KBM-7 (cell line): Measurements from ENCODE around the gene EFCAB12.

Experiments
- DNase-seq: peaks from one replicate; pipeline ENCODE4 v3.0.0-alpha.2; 2015
- in situ Hi-C: fragments of 300-500 bp; cut with MboI; formaldehyde crosslinking; loops from 2 replicates; pipeline ENCODE4 v1.14.3; 2020; ENCODE audit warnings: low sequenced_read_pairs, low pct_unique_long_range_greater_than_20kb, mixed read lengths

EFCAB12 gene

DNA sequence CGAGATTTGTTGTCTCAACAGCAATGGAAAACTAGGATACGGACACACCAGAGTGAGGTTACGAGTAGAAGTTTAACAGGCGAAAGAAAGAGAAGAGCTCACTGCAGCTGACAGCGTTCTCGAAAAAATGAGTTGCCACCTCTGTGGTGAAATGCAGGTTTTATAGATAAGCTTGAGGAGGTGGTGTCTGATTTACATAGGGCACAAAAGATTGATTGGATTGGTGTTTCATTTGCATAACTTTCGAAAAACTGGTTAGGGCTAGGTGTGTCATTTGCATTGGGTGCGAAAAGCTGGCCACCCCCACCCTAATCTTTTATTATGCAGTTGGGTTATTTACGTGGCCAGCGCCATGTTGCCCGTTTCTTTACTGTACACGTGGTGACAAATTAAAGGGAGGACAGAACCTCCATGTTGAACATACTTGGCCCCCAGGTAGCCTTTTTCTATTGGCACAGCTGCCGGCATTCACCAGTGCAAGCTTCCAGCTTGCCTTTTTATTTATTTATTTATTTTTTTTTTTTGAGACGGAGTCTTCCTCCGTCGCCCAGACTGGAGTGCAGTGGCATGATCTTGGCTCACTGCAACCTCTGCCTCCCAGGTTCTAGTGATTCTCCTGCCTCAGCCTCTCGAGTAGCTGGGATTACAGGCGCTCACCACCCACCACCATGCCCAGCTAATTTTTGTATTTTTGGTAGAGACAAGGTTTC lies 19.9 kb upstream of the EFCAB12 start:
- no peak for DNase-seq
- in situ Hi-C loops: no loop called here

DNA sequence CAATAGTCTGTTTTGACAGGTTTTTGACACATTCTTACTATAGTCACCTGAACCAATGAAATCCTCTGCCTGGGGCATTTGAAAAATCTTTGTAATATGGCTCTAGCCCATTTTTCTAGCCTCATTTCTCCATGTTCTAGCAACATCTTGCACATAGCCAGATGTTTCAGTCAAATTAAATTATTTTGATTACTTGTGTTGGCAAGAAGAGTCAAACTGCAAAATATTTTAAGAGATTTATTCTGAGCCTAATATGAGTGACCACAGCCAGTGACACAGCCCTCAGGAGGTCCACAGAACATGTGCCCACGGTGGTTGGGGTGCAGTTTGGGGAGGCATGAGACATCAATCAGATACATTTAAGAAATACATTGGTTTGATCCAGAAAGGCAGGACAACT lies 18.5 kb upstream of the EFCAB12 start:
- in situ Hi-C loops: no loop called here
- DNase-seq: no peak

DNA sequence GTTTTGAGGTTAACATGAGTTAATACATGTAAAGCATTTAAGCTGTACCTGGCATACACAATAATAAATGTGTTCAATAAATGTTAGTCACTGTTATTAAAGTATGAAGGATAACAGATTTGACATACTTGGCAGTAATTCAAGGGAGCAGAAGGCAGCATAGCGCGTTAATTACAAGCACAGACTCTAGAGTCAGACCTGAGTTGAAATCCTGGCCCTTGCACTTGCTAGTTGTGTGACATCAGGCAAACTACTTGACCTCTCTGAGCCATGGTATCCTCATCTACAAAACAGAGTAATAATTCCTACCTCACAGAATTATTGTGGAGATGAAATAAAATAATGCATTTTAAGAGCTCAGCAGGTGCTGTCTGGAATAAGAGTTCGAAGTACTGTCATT lies 17.0 kb upstream of the EFCAB12 start:
- DNase-seq: no peak
- in situ Hi-C loops: no loop called here

DNA sequence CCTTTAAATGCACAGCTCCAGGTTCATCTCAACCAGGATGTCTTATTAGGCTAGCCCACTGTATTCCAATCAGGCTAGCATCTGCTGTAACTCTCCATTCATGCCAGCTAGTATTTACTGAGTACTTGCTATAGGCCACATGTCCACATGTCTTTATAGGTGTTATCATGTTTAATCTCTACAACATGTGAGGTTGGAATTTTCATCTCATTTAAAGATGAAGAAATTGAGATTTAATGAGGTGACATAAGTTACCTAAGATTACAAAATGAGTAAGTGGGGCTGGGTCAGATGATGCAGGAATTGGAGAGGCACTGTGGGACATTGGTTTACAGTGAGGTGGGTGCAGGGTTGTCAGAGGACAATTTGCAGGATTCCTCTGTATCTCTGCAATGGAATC lies 14.5 kb upstream of the EFCAB12 start:
- no peak for DNase-seq
- in situ Hi-C loops: no loop called here

DNA sequence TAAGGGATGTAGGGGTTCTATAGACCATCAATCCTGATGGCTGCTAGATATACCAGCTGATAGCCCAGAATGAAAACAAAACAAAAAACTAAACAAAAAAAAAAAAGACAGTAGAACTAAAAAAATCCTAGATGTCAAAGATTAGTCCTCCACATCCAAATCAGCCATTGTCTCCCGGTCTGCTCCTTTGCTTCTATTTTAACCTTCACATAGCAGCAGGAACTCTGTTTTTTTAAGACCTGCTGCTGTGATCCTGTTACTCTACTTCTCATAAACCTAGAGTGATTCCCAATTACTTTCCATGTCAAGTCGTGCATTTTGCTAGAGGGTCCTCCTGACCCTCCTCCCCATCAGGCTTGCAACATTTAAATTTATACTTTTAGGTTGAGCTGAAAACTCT lies 14.1 kb upstream of the EFCAB12 start:
- in situ Hi-C loops: no loop called here
- DNase-seq: no peak

DNA sequence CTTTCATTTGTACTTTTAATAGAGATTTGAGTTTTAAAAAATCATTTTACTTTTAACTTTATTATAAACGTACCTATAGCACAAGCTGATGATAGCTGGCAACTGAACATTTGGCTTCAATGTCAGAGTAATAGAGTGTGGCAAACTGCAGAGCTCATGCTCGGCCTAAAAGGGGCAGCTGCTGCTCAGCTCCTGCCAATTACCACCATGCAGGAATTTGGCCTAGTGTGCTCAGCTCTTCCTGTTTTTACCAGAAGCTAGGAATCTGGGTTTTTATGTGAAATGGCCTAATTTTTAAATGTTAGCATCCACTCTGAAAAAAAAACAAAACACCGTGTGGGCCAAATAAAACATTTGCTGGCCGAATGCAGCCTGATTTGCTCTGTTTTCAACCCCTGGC lies 13.3 kb upstream of the EFCAB12 start:
- peak; percentile 37 for DNase-seq
- in situ Hi-C loops: no loop called here

DNA sequence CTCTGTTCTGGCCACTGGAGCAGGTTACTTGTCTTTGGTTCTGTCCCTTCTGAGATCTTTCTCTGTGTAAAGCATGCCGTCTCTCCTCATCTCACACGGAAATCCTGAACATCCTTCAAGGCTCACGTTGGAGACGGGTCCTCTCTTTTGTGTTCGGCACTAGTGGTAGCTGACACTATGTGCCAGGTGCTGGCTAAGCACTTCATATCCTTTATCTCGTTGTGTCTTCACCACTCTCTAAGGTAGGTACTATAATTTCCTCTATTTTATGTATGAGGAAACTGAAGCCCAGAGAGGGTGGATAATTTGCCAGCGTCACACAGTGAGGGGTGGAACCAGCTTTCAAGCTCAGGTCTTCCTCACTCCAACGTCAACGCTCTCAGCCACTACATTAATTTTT lies 12.8 kb upstream of the EFCAB12 start:
- peak; percentile 16 for DNase-seq
- in situ Hi-C loops: no loop called here

DNA sequence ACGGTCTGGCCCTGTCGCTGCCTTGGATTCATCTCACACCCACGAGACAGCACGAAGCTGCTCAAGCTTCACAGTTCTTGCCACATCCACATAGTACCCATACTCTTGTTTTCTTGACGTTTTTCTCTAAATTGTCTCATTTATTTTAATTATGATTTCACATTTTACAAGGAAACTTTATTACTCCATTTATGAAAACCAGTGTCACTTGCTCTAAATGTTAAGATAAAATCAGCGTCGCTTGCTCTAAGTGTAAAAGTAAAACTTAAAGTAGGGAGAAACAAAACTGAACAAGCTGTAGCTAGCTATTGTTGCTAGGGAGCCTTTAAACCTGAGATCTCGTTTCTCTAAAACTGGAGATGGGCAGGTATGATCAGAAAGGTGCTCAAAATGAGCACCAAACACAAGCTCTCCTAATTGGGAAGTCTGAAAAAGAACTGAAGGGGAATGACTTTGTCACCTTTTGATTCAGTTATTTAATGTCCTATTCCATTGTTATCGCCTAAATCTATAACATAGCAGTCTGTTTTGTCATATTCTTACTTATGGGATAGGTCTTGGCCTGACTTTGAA lies 12.3 kb upstream of the EFCAB12 start:
- DNase-seq: no peak
- in situ Hi-C loops: no loop called here

DNA sequence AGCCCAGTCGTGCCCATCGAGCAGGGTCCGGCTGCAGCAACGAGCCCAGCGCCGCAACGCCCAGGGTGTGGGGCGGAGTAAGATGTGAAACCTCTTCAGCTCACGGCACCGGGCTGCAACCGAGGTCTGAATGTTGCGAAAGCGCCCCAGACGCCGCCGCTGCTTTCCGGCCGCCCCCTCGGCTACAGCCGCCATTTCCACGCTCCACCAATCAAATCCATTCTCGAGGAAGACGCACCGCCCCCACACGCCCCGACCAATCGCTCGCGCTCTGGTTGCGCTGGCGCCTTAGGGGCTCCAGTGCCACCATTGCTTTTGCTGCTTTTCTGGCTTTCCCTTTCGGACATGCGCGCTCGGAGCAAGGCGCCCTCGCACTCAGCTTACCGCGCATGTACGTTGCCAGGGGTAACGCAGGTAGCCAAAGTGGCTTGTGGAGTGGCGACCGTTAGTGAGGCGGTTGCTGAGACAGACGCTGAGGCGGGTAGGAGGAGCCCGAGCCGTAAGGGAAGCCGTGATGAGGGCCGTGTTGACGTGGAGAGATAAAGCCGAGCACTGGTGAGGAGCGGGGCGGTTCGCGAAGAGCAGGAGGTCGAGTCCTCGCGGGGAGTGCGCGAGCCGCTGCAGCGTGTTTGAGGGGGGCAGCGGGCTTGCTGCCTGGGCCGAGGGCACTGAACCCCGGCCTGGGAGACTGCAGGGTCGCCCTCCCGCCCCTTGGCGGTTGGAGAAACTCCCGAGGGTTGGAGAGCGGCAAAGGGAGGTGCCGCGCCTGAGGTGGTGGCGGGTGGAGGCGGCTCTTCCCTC lies 11.6 kb upstream of the EFCAB12 start, which contains the start of the genes IFT122 and MBD4:
IFT122 (plus strand) TSS at position 408 of the 801 bp plus-strand sequence; CDS start at position 515, 107 bp downstream.
MBD4 (minus strand) TSS at position 132 of the 801 bp plus-strand sequence; CDS start at position 17, 115 bp downstream.
- in situ Hi-C loops: no loop called here
- peak; percentile 100 for DNase-seq

DNA sequence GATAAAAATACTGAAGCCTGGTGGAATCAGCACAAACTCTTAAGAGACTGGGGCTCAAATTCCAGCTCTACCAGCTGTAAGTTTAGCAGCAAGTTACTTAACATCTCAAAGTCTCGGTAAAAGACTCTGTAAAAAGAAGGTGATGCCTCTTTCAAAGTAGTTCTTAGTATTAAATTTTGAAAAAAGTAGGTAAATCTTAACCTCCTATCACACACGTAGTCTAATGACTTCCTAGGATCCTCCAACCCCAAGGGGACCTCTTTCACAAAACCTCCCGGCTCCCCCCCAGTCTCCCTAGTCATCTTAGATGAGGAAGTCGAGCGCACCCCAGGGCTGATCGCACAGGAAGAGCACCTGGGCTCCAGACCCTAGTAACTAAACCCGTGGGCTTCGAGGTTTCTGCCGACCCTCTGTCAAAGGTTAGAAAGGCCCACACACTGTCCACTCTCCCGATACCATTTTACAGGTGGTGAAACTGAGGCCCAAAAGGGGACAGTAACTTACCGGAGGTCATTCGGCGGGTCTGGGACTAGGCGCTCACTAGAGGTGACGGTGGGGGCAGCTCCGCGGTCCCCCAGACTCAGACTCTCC lies 10.9 kb upstream of the EFCAB12 start:
- peak; percentile 60 for DNase-seq
- in situ Hi-C loops: no loop called here

DNA sequence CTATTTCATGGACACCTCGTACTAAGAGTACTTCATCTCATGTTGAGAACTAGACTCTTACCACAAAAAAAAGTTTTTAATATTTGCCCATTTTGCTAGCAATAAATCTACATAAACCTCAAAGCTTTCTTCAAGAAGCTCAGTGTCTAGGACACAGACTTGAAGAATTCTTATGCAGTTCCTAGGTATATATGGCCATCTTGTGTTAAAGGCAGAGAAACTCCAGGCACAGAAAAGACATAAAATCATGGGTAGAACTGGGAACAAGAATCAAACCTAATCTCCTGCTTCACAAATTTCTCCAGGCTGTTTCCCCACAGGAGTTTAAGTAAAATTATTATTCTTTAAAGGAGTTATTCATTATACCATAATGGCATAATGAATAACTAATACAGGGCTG lies 6.9 kb upstream of the EFCAB12 start:
- DNase-seq: no peak
- in situ Hi-C loops: no loop called here

DNA sequence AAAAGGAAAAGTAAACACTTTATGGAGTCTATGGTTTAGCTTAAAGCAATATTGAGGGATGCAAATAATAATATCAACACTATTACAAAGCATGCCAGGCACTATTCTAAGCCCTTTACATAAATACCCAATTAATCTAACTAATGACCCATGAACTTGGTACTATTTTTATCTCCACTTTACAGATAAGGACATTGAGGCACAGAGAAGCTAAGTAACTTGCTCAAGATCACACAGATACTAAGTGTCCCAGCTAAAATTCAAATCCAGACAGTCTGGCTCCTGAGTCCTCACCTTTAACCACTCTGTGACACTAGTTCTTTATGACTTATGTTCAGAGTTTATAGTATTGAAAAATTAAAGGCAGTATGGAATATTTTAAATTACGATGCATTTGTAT lies 5.7 kb upstream of the EFCAB12 start:
- in situ Hi-C loops: no loop called here

DNA sequence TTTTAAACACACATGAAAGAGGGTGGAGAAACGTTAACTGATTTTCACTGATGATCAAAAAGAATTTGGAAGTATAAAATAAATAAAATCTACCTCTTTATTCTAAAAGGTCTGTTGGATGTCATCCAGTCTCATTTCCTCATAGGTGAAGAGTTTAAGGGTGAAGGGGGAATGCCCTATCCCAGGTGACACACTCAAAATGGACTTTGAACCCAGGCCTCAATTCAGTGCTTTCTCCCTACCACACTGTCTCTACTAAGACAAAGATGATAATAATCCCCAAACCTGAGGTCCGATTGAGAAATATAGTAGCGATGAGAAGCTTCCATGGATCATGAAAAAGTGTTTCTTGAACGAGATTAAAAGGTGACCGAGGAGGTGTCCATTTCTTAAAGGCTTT lies 5.1 kb upstream of the EFCAB12 start:
- in situ Hi-C loops: no loop called here

More for the DNA sequence above, 5.7 kb upstream of the EFCAB12 start:
- no peak for DNase-seq

DNA sequence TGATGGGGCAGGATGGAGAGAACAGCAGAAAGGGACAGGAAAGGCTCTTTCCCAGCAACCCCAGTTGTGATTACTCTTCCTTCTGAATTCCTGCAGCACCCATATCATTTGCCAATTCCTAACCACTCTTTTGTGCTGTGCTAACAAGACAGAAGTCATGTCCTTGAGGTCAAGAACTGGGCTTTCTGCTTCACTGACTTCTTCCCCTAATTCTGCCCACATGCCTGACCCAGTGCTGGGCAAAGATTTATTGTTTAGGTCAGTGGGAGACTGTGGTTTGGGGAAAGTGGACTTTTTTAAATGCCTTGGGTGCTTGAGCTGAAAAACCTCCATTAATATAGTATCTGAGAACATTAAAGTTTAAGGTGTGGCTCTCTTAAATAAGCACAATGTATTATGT lies 4.2 kb upstream of the EFCAB12 start:
- in situ Hi-C loops: no loop called here

More for the DNA sequence above, 5.1 kb upstream of the EFCAB12 start:
- DNase-seq: no peak

DNA sequence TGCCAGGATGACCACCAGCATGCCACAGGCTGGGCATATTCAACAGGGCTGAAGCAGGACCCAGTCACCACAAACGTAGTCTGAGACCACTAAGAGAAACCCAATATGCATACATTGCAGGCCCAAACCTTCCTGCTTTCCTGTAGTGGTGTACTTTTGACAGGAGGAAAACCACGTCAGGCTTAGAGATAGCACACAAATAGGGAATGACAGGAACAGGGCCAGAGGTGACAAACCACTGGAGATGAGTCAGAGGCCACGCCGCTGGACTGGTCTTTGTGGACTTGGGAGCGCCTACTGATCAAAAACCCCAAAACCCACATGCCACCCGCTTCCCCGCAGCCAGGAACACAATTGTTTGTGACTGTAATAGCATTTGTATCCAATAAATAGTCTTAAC lies 3.6 kb upstream of the EFCAB12 start:
- DNase-seq: no peak
- in situ Hi-C loops: no loop called here

More for the DNA sequence above, 4.2 kb upstream of the EFCAB12 start:
- no peak for DNase-seq

DNA sequence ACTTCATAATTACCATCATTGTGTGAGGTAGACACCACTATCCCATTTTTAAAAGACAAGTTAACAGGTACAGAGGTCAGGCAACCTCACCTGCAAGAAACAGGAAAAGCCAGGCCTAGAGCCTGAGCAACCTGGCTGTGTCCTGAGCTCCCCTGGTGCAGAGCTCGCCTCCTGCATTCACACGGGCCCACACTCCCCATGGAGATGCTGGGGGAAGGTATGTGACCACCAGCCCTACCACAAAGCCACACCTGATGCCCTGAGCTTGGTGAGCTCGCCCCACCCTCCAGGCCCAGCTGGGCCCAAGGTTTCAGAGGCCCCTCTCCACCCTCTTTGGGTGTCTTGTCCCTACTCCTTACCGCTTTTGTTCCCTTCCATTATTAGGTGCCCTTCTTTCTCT lies 1.2 kb upstream of the EFCAB12 start:
- in situ Hi-C loops: no loop called here
- DNase-seq: no peak

DNA sequence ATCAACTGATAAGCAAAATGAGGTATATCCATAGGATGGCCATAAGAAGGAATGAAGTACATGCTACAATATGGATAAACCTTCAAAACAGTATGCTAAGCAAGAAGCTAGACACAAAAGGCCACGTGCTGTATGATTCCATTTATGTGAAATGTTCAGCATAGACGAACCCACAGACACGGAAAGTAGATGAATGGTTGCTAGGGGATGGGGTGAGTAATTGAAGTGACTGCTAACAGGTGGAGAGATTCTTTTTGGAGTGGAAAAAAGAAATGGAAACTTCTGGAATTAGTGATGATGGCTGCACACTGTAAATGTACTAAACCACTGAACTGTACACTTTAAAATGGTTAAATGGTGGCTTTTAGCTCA lies 630 bp upstream of the EFCAB12 start:
- in situ Hi-C loops: no loop called here
- DNase-seq: no peak

DNA sequence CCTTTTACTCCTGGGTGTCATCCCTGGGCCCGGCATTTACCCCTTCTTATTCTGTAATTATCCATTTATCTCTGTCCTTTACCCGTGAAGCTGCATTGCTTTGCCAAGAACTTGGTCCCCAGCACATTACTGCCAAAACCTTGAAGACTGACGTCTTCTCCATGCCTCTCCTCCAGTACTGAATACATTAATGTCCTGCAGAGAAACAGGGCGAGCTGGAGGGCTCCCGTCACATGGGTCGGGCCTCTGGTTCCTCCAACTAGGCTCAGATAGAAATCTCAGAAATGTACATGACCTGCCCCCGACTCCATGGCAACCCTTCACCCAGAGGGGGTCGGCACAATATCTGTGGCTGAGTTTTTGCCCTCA lies 445 bp downstream of the EFCAB12 start:
- in situ Hi-C loops: no loop called here
- no peak for DNase-seq

DNA sequence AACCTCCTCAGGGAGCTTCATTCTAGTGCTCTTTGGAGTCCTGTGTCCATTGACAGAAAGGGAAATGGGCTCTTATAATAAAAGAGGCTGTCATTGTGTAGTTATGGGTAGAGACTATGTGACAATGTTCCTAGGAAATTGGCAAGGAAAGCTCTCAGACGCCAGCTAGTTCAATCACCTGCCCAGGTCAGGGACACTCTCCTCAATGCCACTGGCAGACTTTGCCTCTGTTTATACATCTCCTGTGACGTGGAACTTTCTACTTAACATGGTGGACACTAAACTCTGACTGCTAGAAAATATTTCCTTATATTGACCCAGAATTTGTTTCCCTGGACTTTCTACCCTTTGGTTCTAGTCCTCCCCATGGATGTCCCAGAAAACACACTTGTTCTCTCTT lies 2.8 kb downstream of the EFCAB12 start:
- in situ Hi-C loops: no loop called here
- no peak for DNase-seq

DNA sequence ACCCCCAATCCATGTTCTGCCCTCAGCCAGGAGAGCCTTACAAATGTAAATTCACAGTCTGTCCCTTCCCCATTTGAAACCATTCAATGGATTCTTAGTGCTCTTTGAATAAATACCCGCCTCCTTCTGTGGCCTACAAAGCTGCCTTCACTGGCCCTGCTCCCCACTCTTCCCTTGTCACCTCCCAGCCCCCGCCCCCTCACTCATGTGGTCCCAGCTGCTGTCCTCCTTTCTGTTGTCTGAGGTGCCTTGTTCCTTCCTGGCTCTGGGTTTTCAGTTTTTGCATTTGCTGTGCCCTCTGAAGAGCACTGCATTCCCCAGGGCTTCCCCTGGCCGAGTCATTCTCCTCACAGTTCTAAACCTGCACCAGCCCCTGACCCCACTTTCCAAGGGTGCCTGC lies 3.2 kb downstream of the EFCAB12 start:
- no peak for DNase-seq
- in situ Hi-C loops: no loop called here
